Measurements from ENCODE around the gene PIAS1.

DNA sequence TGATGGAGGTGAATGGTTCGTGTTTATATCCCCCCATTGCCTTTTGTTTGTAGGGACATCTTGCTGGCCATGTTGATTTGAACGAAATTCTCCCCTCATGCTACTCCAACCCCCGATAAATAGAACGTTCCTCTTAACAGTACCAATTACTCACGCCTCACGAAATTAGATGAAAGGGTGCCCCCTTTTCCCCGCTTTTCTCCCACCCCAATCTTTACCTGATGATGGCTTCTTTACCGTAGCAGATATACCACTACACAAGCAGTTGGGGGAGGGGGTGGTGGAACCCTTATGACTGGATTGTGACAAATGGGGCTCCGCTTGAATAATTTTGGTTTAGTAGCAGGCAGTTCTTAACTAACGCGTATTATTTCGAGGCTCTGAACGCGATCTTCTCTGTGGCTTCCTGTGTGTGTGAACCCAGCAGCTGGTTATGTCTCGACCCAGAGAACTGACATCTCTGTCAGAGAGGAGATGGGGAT, 1.1 kb downstream of the PIAS1 start:
- TF ChIP-seq CTCF (IDR thresholded peaks at IDR 0.05) (no peak), EP300 (IDR thresholded peaks at IDR 0.05) (no peak), POLR2A (IDR thresholded peaks at IDR 0.05) (no peak)
